Effector CD4-positive, alpha-beta T cell (primary cell): ENCODE data around the gene C15orf61.

Source experiments
- DNase-seq: peaks from one replicate; pipeline ENCODE4 v3.0.0-alpha.2; 2020

The C15orf61 gene

DNA sequence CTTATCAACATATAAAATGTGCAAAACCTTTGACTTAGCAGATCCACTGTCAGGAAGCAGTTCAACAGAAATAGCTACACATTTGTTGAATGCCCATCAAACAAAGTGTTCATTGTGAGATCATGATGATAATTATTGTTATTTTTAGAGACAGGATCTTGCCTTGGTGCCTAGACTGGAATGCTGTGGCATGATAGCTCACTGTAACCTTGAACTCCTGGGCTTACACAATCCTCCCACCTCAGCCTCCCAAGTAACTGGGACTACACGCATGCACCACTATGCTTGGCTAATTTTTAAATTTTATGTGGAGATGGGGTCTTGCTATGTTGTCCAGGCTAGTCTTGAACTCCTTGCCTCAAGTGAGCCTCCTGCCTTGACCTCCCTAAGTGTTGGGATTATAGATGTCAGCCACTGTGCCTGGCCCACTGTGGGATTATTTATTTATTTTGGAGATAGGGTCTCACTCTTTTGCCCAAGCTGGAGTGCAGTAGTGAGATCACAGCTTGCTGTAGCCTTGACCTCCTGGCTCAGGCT lies 30.3 kb downstream of the C15orf61 start:
- DNase-seq, result no peak

GRCh38 chr15:67554580-67554979 lies 33.6 kb downstream of the C15orf61 start:
- no peak for DNase-seq

- no peak for DNase-seq
These were observed 36.1 kb downstream of the C15orf61 start for GRCh38 chr15:67556976-67557570.

GRCh38 chr15:67558502-67558901 lies 37.6 kb downstream of the C15orf61 start:
- no peak for DNase-seq

- DNase-seq, result no peak
These were observed 38.2 kb downstream of the C15orf61 start for GRCh38 chr15:67559158-67559557.

GRCh38 chr15:67559576-67559975 lies 38.6 kb downstream of the C15orf61 start:
- no peak for DNase-seq

DNA sequence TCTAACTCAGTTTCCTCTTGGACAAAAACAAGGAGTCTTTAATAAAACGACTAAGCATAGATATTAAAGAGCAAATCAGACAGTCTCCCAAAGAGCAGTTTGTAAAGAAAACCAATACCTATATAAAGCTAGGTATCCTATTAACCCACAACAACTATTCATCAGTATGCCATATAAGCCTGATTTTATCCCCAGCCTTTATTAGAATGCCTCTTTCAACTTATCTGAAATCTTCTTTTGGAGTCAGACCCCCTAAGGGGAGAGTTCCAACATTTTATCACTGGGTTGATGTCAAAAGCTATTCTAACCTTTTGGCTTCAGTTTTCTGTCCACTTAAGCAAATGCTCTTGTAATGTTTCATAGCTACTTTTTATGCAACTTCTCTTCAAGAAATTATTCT lies 39.4 kb downstream of the C15orf61 start:
- no peak for DNase-seq

DNA sequence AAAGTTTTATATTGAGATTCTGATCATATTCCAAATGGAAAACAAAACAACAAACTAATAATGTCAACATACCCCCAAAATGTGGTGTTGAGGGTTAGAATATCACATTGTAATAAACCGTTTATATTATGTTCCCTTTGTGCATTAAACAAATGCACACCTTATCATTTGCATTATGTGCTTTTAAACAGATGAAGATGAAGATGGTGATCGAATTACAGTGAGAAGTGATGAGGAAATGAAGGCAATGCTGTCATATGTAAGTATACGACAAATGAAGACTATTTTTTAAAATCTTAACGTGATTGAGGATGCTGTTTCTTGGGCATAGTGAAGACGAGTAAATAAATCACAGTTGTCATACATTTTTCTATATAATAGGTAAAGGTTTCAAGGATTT lies 42.2 kb downstream of the C15orf61 start:
- no peak for DNase-seq

DNA sequence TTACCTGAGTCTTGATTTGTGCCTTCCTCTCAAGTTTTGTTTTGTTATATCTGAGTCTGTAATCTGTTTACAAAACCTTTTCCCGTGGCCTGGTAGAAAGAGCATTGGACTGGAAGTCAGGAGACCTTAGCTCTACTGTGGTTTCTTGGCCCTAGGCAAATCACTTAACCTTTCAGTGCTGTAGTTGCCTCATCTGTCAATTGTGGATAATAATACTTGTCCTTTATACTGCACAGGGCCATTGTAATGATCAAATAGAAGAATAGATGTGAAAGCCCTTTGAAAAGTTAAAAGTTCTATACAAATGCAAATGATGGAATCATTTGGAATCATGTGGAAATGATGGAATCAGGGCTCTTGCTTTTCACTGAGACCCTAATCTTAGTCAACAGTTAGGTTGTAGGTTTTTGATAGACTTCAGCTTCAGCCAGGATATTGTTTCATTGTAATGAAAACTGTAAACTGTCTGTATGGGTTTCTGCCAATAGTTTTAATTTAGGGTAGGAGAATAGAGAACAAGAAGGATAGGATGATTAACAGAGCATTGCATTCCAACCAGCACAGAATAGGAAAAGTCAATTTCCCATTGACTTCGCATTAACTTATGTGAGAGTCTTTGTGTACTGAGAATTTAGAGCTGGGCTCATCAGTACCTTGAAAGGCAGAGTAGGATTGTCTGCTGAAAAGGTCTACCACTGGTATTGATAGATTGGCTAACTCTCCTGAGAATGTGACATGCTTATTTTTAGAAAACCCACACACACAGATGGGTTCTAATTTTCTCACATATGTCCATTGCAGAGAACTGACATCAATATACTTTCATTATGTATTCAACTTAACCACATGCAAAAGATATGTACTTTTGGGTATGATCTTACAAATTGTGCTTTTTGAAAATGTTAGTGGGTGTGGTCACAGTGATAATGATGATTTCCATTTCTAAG lies 43.4 kb downstream of the C15orf61 start:
- DNase-seq, result no peak

DNA sequence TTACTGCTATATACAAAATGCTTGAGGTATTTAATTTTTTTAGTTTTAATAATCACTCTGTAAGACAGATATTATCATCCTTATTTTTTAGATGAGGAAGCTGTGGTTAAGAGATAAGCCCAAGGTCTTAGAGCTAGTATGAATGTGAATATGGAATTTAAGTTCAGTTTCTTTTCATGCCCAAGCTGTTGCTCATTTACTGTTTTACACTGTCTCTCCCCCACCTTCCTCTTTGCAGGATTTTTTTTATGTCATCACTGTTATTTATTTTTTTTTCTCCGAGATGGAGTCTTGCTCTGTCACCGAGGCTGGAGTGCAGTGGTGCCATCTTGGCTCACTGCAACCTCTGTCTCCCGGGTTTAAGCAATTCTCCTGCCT lies 44.0 kb downstream of the C15orf61 start:
- no peak for DNase-seq

GRCh38 chr15:67569668-67570067 lies 48.7 kb downstream of the C15orf61 start:
- no peak for DNase-seq

GRCh38 chr15:67570875-67571647 lies 50.1 kb downstream of the C15orf61 start:
- no peak for DNase-seq

DNA sequence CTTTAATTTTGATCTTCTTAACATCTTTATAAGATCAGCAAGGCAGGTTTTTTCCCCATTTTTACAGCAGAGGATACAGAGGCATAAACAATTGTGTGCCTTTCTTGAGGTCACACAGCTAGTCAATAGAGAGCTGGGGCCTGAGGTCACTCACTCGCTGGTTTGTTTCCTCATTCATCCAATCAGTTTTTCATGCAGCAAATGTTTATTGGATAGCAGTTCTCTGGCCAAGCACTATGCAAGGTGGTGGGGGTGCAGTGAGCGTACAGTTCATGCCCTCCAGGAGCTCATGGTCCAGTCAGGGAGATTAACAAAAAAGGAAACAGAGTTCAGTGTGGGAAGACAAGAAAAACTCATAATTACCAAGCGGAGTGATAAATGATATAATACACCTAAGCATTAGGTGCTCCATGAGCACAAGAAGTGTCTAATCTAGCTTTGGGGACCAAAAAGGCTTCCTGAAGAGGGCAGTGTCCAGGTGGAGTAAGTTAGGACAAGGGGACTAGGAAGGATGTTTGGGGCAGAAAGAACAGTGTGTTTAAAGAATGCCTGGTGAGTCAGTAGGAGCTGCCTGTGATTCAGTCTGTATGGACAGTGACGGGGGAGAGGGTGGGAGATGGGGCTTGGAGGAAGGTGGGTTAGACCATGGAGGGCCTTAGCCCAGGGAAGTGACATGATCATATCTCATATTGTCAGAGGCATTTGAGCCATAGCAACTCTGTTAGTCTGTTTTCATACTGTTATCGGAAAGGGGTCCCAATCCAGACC lies 50.9 kb downstream of the C15orf61 start:
- DNase-seq, result no peak

DNA sequence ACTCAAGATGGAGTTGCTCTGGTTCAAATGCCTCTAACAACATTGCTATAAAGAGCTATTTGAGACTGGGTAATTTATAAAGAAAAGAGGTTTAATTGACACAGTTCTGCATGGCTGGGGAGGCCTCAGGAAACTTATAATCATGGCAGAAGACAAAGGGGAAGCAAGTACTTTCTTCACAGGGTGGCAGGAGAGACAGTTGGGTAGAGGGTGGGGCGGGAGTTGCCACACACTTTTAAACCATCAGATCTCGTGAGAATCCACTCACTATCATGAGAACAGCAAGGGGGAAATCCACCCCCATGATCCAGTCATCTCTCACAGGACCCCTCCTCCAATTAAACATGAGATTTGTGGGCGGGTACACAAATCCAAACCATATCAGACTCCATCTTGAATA lies 52.3 kb downstream of the C15orf61 start:
- DNase-seq, result no peak

- DNase-seq, result no peak
These were observed 54.1 kb downstream of the C15orf61 start for GRCh38 chr15:67575039-67575502.

DNA sequence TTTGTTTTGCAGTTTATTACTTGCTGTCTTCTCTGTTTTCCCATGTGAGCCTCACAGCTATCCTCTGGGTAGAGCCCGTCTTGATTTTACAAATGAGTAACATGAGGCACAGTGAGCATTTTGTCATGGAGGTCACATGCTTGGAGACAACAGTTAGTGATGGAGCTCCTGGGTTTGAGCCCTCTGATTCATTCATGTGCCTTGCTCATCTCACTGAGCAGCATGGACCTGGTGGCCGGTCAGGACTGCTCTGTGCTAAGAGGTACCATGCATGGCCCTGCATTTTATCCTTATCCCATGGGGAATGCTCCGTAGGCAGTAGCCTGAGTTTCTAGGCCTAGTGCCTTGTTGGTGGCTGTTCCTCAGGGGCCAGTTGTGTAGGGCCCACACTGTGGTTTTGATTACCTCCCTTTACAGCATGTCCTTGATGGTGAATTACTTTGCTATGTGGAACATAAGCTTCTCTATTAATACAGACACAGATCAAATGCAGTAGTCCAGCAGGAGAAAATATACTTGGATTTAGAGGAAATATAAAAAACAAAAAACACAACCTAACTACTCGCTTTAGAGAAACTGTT lies 57.2 kb downstream of the C15orf61 start:
- no peak for DNase-seq

DNA sequence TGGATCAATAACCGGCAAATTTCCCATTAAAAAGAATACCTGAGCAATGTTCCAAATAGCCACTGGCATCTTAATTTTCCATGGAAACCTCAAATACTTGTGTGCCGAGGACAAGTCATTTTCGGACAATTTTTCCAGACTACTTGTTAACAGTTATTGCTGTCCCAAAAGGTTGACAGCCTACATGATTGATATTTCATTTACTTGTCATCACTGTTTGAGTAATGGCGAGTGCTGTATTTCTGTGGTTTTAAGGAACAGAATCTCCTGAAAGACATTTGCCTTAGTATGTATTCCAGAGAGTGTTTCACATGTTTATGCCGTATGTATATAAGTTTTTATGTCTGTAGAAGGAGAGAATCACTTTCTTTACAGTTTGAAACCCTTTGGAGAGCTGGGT lies 58.2 kb downstream of the C15orf61 start:
- no peak for DNase-seq
